HL-60 (cell line): ENCODE measurements around the gene COPS6.
A peak's percentile ranks its signal among the peaks of the same experiment; 100 is the strongest.

Experiments used
- CTCF ChIP-seq: IDR thresholded peaks from one replicate; pipeline ENCODE4 v1.5.1; 2011; ENCODE audit warnings: low read length, control low read depth, inconsistent platforms; ENCODE audit not compliant: insufficient read depth
- GABPA ChIP-seq: IDR thresholded peaks from 2 replicates; pipeline ENCODE4 v1.6.1; 2012; ENCODE audit warnings: low read depth
- POLR2AphosphoS5 ChIP-seq: IDR thresholded peaks from 2 replicates; pipeline ENCODE4 v1.6.1; 2012; ENCODE audit warnings: low read depth
- REST ChIP-seq: IDR thresholded peaks from 2 replicates; pipeline ENCODE4 v1.6.1; 2012; ENCODE audit warnings: low read depth; ENCODE audit not compliant: insufficient replicate concordance
- SPI1 ChIP-seq: IDR thresholded peaks from 2 replicates; pipeline ENCODE4 v1.6.1; 2012; ENCODE audit warnings: low read depth, mild to moderate bottlenecking, borderline replicate concordance

- TF ChIP-seq GABPA (no peak), CTCF (no peak), POLR2AphosphoS5 (peak; percentile 57; the same call in 1 of the 2 replicates), SPI1 (no peak), REST (peak; percentile 84)
These were observed 30.6 kb downstream of the COPS6 start, which contains the start of the genes CNPY4 and TAF6 for GRCh38 chr7:100119072-100119969.
